Heart left ventricle (tissue), 13 donors: ENCODE results near the gene RPS24.

ENCODE experiments used
- CTCF ChIP-seq, 12 donors: fragments of 200-600 bp; sonication (generic) in 4 of 12; IDR thresholded peaks; one replicate each; pipeline versions ENCODE4 v1.5.0 to v1.8.0; 2018 to 2022; ENCODE audit warnings: antibody characterized with exemption in 12 of 12, mild to moderate bottlenecking in 5 of 12
- POLR2A ChIP-seq, 2 donors: fragments of 450-650 bp; IDR thresholded peaks; one replicate each; pipeline ENCODE4 v1.6.1; 2017; ENCODE audit warnings: antibody characterized with exemption in 2 of 2, mild to moderate bottlenecking in 2 of 2, moderate library complexity in 2 of 2
- donor health status: ischemic (EF 13 %, LVEDD 7.1; RV severe dilation, severe dysfunction).
- donor health status: DM: no; HTN: yes; CAD: no.
- donor health status: DM: no; HTN: no; CAD: no.
- donor health status: ischemic (EF 25% LVEDD 6.9; RV normal size, moderate dysfunction).
- donor health status: ischemic (EF 25% LVEDD 5.7; RV mildly dilated, moderate dysfunction).
- donor health status: ischemic (EF 35%, LVEDD 5.7; RV mildly dilated, moderate dysfunction).
- donor health status: nonischemic (EF 11% LVEDD 7.7; RV severe dilation, severe dysfunction).
- donor health status: DM: yes; HTN: yes; CAD: no.
- donor health status: PGD.
- donor health status: ischemic (EF 29% LVEDD 5.4; RV normal size, mild dysfunction).
- donor health status: nonischemic (EF 23%, LVEDD 6.1; RV moderate dilation, normal function).

GRCh38 chr10:78079411-78079810 lies 45.7 kb downstream of the RPS24 start:
- TF ChIP-seq POLR2A (IDR thresholded peaks at IDR 0.05) (no peak), CTCF (IDR thresholded peaks at IDR 0.05) (no peak)
